Gastroesophageal sphincter (tissue), 3 donors: Measurements from ENCODE around the gene DCX.

Experiments
- CTCF ChIP-seq, 4 experiments: fragments of 200-600 bp in 2 of 4; fragments of 450-650 bp in 2 of 4; sonication (generic) in 1 of 4; IDR thresholded peaks; one replicate each; pipeline ENCODE4 v1.5.1; 2017 to 2019; ENCODE audit warnings: antibody characterized with exemption in 4 of 4, mild to moderate bottlenecking in 2 of 4, moderate library complexity in 2 of 4
- EP300 ChIP-seq: sonication (generic); formaldehyde crosslinking; IDR thresholded peaks from one replicate; pipeline ENCODE4 v1.6.1; 2017; ENCODE audit warnings: antibody characterized with exemption, mild to moderate bottlenecking
- POLR2A ChIP-seq, 2 donors: fragments of 450-650 bp; IDR thresholded peaks; one replicate each; pipeline ENCODE4 v1.6.1; 2017; ENCODE audit warnings: antibody characterized with exemption in 2 of 2, mild to moderate bottlenecking in 2 of 2, moderate library complexity in 1 of 2

GRCh38 chrX:111411983-111412382 lies at the start of gene DCX:
- TF ChIP-seq CTCF (IDR thresholded peaks at IDR 0.05) (no peak), POLR2A (IDR thresholded peaks at IDR 0.05) (no peak), EP300 (no peak)
